Measurements from ENCODE around the gene PATL1.

Gene PATL1

GRCh38 chr11:59614277-59615119 is 54.3 kb downstream of the PATL1 start:
- no peak for DNase-seq (ENCODE audit: low read depth, low spot score)

GRCh38 chr11:59611570-59612565 is 57.0 kb downstream of the PATL1 start:
- no peak for DNase-seq (ENCODE audit: low read depth, low spot score)

- no peak for DNase-seq (ENCODE audit: low read depth, low spot score)
Observed at GRCh38 chr11:59610289-59610688, 58.5 kb downstream of the PATL1 start.

- DNase-seq (ENCODE audit: low read depth, low spot score) = no peak
Observed at GRCh38 chr11:59607703-59608454, 61.0 kb downstream of the PATL1 start.

- DNase-seq (ENCODE audit: low read depth, low spot score) = no peak
Observed at GRCh38 chr11:59602432-59602831, 66.4 kb downstream of the PATL1 start.

- DNase-seq (ENCODE audit: low read depth, low spot score) = no peak
Observed at GRCh38 chr11:59601788-59602187, 67.0 kb downstream of the PATL1 start.

- no peak for DNase-seq (ENCODE audit: low read depth, low spot score)
Observed at GRCh38 chr11:59600636-59601035, 68.2 kb downstream of the PATL1 start.

- no peak for DNase-seq (ENCODE audit: low read depth, low spot score)
Observed at GRCh38 chr11:59600234-59600633, 68.6 kb downstream of the PATL1 start.

- no peak for DNase-seq (ENCODE audit: low read depth, low spot score)
Observed at GRCh38 chr11:59598961-59599360, 69.9 kb downstream of the PATL1 start.
